Coronary artery (tissue), 2 donors: Measurements from ENCODE around the gene RNGTT.

Experiments
- DNase-seq: peaks from one replicate; pipeline ENCODE4 v3.0.0-alpha.2; 2017; ENCODE audit warnings: low spot score
- H3K27ac ChIP-seq, 2 donors: fragments of 200-600 bp; sonication (generic); one replicate each; pipeline ENCODE4 v1.5.1; 2016 to 2019
- H3K4me3 ChIP-seq: fragments of 200-600 bp; sonication (generic); 2 replicates; pipeline ENCODE4 v1.5.1; 2016; ENCODE audit warnings: mild to moderate bottlenecking, moderate library complexity
- CTCF ChIP-seq: fragments of 200-600 bp; sonication (generic); IDR thresholded peaks from one replicate; pipeline ENCODE4 v1.5.1; 2019; ENCODE audit warnings: antibody characterized with exemption

The RNGTT gene

GRCh38 chr6:89007209-89008000 is 44.0 kb upstream of the RNGTT start:
- DNase-seq: no peak
- no peak for TF ChIP-seq CTCF
- Histone ChIP-seq H3K27ac (no peak overlapping the region), H3K4me3 (peak overlapping the region; percentile 2)

DNA sequence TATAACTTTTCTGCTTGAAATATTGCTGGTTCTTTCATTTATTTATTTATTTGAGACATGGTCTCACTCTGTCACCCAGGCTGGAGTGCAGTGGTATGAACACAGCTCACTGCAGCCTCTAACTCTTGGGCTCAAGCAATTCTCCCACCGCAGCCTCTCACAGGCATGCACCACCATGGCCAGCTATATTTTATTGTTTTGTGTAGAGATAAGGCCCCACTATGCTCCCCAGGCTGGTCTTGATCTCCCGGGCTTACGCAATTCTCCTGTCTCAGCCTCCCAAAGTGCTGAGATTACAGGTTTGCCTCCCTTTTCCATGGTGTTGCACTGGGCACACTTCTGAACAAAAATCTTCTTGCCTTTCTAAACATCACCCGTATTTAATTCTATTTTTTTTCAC is 39.1 kb upstream of the RNGTT start:
- TF ChIP-seq CTCF: no peak
- no peak overlapping the region for H3K27ac ChIP-seq
- H3K4me3 ChIP-seq: no peak overlapping the region
- DNase-seq: no peak

- Histone ChIP-seq H3K27ac (no peak overlapping the region), H3K4me3 (no peak overlapping the region)
- no peak for DNase-seq
- TF ChIP-seq CTCF: no peak
Measured at GRCh38 chr6:88997327-88997726, 33.9 kb upstream of the RNGTT start.

DNA sequence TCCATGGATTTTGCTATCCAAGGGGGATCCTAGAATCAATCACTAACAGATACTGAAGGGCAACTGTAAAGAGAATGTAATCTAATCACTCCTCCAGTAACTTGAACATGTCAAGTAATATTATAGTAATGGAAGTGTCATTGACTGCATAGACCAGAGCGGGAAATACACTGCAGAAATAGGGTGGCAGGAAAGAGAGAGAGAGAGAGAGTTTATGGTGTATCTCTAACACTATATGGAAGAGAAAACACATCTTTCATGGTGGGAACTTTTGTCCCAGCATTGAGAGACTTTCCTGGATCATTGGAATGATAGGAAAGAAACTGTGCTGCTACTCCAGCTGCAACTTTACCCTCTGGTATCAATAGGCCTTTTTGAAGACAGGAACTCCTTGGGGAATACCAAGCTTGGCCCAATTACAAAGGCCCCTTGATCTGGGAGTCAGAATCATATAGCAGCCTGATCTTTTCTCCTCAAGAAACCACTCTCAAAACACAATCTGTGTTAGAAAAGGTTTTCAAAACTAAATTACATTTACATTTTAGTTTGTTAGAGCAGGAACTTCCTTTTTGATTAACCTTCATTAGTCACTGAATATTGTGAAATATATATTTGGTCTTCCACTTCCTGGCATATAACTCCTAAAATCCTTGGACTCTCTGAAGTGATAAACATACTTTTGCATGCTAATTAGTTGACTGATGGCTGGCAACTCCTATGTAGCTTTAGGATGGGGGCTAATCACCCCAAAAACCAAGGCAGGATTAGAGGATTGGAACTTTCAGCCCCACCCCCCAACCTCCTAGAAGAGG is 29.5 kb upstream of the RNGTT start:
- Histone ChIP-seq H3K27ac (no peak overlapping the region), H3K4me3 (no peak overlapping the region)
- DNase-seq: no peak
- no peak for TF ChIP-seq CTCF

GRCh38 chr6:88989215-88989614 is 25.8 kb upstream of the RNGTT start:
- H3K27ac ChIP-seq: no peak overlapping the region
- TF ChIP-seq CTCF: no peak

DNA sequence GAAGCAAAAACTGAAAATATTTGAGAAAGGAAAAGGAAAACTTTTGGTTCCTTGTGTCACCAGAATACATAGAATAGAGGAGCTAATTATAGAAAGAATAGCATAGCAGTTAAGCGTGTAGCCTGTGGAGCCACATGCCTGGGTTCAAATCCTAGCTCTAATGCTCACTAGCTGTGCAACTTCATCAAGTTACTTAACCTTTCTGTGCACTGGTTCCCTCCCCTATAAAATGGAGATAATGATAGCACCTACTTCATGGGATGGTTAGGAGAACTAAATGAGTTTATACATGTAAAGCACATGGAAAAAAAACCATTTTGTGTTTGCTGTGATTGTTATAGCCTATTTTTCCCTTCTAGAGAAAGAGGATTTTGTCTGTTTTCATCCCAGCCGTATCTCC is 24.5 kb upstream of the RNGTT start:
- no peak for TF ChIP-seq CTCF
- no peak for DNase-seq

More at GRCh38 chr6:88989215-88989614, 25.8 kb upstream of the RNGTT start:
- H3K4me3 ChIP-seq: no peak overlapping the region
- DNase-seq: no peak

More for the DNA sequence above, 24.5 kb upstream of the RNGTT start:
- H3K4me3 ChIP-seq: no peak overlapping the region
- no peak overlapping the region for H3K27ac ChIP-seq
